ENCODE data around the gene MRLN. TPM values are rescaled to one million over a fixed set of nuclear protein-coding genes. Genes with fewer than 3 reads are reported as not detected.

The MRLN gene
- total and polyA plus RNA-seq, 2 of the 4 experiments (the other 2 are of a cell fraction) = not detected

DNA sequence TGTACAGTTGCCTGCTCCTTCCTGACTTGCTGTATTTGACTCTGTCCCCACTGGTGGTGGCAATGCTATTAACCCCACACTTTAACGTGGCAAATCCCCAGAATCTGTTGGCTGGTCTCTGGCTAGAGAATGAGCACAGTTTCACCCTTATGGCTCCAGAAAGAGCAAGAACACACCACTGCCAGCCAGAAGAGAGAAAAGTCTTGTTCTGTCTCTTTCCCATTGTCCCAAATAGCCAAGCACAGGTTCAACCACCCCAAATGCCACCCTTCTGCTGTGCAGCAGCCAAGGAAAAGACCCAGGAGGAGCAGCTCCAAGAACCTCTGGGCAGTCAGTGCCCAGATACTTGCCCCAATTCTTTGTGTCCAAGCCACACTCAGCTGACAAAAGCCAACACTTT lies 54.9 kb downstream of the MRLN start:
- H4K91ac ChIP-seq (ENCODE audit: insufficient read depth, low read depth, low read length) = no peak overlapping the region
- no peaks in the 10 kb centered on the region for H3K4me1 ChIP-seq (ENCODE audit: control insufficient read depth, insufficient read depth, low read length)
- H3K9me3 ChIP-seq (ENCODE audit: control insufficient read depth, insufficient read depth, low read length) = no peaks in the 10 kb centered on the region
- no peak overlapping the region for H3K4ac ChIP-seq (ENCODE audit: low read depth, low read length)
- H4K8ac ChIP-seq (ENCODE audit: low read depth in 2 of 2, low read length in 2 of 2) = no peak overlapping the region
- H3K23ac ChIP-seq (ENCODE audit: low read depth, low read length) = no peak overlapping the region
- no peaks in the 10 kb centered on the region for H3K36me3 ChIP-seq (ENCODE audit: control insufficient read depth, insufficient read depth, low read length)
- no CpG with 5 or more reads among the region's 1 CpG for WGBS, 2 experiments (ENCODE audit: extremely low coverage in 2 of 2, insufficient read length in 1 of 2)
- no peak overlapping the region for H3K56ac ChIP-seq (ENCODE audit: extremely low read depth, insufficient read depth, low read length)
- ATAC-seq (ENCODE audit: low read depth) (no peak), DNase-seq (no peak)
- no peak overlapping the region for H3K4me2 ChIP-seq (ENCODE audit: low read depth, low read length)
- ChIA-PET POLR2A (ENCODE audit: unreplicated experiment) (no interaction called here), CTCF (no interaction called here)
- no peak overlapping the region for H3K9ac ChIP-seq (ENCODE audit: low read depth, low read length)
- H3K9me1 ChIP-seq (ENCODE audit: insufficient read depth, low read length) = no peaks in the 10 kb centered on the region
- H2AFZ ChIP-seq (replicated peaks; ENCODE audit: low read length, poor library complexity) = no peak overlapping the region
- BruUV-seq (replicated peaks) = no TSS peak
- no peaks in the 10 kb centered on the region for H4K20me1 ChIP-seq (ENCODE audit: insufficient read depth, low read length)
- H3K18ac ChIP-seq (ENCODE audit: low read depth, low read length) = no peak overlapping the region
- no peak for TF ChIP-seq ELK1 (IDR thresholded peaks at IDR 0.05; ENCODE audit: borderline replicate concordance, low read depth, low read length)
- H2BK120ac ChIP-seq (ENCODE audit: low read depth, low read length) = no peak overlapping the region
- H4K5ac ChIP-seq (ENCODE audit: low read depth, low read length) = no peak overlapping the region
- in situ Hi-C loops (cut with MboI; ENCODE audit: low sequenced_read_pairs) = no loop called here
- no peak overlapping the region for H2BK5ac ChIP-seq (ENCODE audit: low read depth, low read length, poor library complexity, severe bottlenecking)
- no peaks in the 10 kb centered on the region for H3K79me1 ChIP-seq (ENCODE audit: low read depth in 1 of 2, low read length in 2 of 2)
- no peaks in the 10 kb centered on the region; the same call in 1 of the 2 replicates for H3K27me3 ChIP-seq (ENCODE audit: control insufficient read depth, insufficient read depth, low read length)
- H3K27ac ChIP-seq (ENCODE audit: insufficient read depth, low read length) = no peak overlapping the region
- no peak overlapping the region for H3K4me3 ChIP-seq (ENCODE audit: insufficient read depth, low read depth, low read length)
- H3K14ac ChIP-seq (replicated peaks; ENCODE audit: low read depth, low read length) = no peak overlapping the region
- intact Hi-C loops (cut with micrococcal nuclease) = no loop called here
- no peak overlapping the region for H2AK9ac ChIP-seq (replicated peaks; ENCODE audit: low read depth, low read length, poor library complexity)
- no peak overlapping the region for H2AK5ac ChIP-seq (ENCODE audit: low read depth, low read length)
- H2BK15ac ChIP-seq (ENCODE audit: low read depth, low read length) = no peak overlapping the region
- H2BK20ac ChIP-seq (ENCODE audit: low read depth, low read length) = no peak overlapping the region
- dilution Hi-C loops (cut with HindIII; ENCODE audit: low sequenced_read_pairs, unreplicated experiment) = no loop called here
